GM19463 (cell line): Measurements from ENCODE around the gene GPR26.

Experiments
- ATAC-seq: cut with Tn5 transposase; IDR thresholded peaks from one replicate; pipeline ENCODE4 v1.9.1; 2021; ENCODE audit warnings: mild to moderate bottlenecking, moderate library complexity; ENCODE audit not compliant: unreplicated experiment

Gene GPR26, protein sequence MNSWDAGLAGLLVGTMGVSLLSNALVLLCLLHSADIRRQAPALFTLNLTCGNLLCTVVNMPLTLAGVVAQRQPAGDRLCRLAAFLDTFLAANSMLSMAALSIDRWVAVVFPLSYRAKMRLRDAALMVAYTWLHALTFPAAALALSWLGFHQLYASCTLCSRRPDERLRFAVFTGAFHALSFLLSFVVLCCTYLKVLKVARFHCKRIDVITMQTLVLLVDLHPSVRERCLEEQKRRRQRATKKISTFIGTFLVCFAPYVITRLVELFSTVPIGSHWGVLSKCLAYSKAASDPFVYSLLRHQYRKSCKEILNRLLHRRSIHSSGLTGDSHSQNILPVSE

DNA sequence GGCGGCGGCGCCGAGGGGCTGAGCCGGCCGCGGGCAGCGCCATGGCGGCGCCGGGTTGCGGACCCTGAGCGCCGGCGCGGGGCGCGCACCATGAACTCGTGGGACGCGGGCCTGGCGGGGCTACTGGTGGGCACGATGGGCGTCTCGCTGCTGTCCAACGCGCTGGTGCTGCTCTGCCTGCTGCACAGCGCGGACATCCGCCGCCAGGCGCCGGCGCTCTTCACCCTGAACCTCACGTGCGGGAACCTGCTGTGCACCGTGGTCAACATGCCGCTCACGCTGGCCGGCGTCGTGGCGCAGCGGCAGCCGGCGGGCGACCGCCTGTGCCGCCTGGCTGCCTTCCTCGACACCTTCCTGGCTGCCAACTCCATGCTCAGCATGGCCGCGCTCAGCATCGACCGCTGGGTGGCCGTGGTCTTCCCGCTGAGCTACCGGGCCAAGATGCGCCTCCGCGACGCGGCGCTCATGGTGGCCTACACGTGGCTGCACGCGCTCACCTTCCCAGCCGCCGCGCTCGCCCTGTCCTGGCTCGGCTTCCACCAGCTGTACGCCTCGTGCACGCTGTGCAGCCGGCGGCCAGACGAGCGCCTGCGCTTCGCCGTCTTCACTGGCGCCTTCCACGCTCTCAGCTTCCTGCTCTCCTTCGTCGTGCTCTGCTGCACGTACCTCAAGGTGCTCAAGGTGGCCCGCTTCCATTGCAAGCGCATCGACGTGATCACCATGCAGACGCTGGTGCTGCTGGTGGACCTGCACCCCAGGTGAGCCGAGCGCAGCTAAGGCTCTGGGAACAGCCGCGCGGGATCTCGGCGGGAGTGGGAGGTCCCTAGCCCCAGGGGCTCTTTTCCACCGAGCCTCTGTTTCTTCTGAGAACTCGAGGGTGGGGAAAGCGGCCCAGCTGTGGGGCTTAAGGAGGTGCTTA is at the start of gene GPR26:
Gene GPR26, plus strand, starts transcription at position 38 of the 919 bp plus-strand sequence. Its CDS starts 53 bp downstream, at position 91.
- ATAC-seq = no peak

DNA sequence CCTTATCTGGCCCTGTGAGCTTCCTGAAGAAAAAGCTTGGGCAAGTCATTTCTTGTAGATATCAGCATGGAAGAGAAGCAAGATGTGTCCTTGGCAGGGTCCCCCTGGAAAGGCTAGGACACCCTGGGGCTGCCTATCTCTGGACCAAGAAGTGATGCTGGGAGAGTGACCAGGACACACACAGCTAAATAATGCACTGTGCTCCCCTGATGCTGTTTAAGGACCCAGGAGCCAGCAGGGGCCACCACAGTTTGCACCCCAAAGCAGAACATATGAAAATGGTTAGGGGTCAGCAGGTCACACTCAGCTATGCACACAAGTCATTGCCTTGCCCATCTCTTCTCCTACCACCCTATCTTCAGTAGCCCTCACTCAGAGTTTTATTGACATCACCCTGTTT is 47.9 kb upstream of the GPR26 start:
- no peak for ATAC-seq

DNA sequence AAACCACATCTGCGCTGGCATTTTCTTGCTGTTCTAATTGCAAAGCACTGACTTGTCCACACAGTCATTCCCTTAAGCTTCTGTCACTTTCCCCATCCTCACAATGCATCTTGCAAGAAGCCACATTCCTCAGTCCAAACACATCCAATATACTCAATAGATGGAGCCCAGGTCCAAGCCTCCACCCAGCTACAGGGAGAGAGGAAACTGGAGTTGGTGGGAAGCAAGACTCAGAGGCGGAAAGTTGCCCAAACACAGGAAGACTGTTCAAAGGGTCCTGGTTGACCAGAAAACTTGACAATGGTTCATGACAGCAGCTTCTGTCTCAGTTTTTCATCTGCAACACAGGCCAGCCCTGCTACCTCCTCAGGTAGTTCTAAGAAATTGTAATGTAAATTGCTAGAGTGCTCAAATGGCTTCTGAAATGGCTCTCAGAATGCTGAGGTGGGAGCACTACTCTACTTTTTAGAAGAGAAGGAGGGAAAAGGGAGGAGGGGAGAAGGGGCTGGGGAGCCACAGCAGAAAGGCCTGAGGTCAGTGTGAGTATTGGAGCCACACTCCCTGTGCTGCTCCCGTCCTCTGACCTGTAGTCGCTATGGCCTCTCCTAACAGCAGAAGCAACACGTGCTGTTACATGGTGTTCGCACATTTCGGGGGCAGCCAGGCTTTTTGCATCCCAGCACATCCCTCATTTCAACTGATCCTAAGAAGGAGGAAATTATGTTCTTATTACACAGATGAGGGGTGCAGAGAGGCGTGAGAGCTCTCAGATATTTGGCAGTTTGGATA is 46.9 kb upstream of the GPR26 start:
- ATAC-seq = no peak

DNA sequence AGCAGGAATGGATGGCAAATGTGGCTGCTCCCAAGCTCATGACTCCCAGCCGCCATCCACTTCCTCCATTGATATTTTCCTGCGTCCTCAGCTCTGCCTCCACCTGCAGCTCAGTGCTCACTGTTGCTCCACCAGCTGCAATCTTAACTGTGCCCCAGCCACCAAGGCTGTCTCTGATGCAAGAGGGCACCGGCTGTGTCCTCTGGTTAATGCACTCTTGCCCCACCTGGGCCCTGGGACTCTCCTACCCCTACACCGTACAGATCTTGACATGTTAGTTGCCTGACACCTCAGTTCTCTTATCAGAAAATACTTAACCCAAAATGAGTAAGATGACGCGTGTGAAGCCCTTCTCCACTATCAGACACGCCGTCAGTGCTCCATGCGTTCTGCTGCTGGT is 45.5 kb upstream of the GPR26 start:
- no peak for ATAC-seq

DNA sequence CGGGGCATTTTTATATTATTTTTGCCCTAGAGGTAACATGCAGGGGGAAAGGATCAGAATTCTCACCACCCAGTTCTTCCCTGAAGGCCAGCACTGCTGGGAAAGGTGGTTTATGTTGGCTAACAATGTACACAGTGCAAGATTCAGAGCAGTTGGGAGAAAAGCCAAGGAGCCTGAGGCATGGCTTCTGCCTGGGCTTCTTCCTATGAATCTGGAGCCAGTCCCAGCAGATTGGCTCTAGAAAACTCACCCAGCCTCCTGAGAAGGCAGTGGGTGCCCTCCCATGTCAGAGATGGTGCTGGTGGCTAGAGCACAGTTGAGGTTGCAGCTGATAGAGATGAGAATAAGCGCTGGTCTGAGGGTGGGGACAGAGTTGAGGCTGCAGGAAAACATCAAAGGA is 44.7 kb upstream of the GPR26 start:
- no peak for ATAC-seq

DNA sequence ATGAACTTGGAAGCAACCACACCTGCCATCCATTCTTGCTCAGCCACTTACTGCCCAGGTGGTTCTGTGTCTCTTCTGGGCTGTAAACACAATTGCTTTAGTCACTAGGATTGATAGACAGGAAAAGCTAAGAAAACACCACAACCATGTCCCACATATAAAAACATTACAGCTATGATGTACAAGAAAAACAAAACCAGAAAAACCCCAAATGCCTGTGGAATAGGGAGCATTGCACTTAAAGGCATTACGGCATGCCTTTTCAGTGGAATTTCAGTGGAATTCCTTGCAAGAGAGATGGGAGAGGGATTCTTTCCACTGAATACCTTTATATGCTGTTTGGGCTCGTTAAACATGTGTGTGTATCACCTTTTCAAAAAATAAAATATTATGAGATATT is 44.2 kb upstream of the GPR26 start:
- ATAC-seq = no peak

DNA sequence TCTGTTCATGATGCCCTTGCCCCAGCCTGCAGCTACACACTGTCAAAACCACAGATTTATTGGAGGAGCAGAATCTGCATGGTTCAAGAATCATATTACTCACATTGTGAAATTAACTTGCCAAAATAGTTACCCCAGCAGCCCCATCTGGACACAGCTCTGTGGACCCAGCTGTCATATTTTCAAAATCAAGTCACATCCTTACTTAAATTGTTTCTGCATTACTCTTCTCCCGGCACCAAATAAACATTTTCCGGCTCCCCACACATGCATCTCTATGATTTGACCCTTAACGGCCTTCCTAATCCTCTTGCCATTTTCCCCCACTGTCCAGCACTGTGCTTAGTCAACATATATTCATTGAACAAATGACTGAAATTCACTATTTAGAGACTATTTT is 43.8 kb upstream of the GPR26 start:
- ATAC-seq = no peak

DNA sequence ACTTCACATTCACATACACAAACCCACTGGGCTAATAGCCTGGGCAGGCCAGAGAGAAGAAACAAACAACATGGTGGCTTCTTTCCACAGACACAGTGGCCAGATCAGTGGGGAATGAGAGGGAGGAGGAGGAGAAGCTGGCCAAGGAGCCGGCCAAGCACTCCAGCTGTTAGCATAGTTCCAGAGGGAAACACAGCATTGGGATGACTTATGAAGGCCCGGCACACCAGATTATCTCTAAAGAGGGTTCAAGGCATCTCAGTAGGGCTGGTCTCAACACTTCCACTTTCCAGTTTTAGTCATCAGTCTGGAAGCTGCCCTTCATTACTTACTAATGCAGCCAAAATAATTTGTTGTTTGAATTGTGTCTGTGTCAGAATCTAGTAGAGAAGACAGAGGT is 42.1 kb upstream of the GPR26 start:
- ATAC-seq = no peak

DNA sequence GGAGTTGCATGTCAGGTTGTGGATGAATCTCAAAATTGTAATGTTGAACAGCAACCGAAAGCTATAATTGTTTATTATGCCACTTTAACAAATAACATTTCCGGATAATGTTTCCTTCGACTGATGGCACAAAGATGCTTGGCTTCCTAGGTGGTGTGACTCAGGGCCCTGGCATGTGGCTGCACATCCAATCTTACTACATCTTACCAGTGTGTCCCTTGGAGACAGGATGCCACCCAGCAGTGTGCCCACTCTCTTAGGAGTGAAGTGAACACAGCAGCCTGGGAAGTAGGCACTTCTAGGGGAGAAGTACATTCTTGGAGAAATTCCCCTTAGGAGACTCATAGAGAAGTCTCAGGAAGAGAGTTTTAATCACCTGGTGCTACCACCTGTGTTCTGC is 33.0 kb upstream of the GPR26 start:
- no peak for ATAC-seq

DNA sequence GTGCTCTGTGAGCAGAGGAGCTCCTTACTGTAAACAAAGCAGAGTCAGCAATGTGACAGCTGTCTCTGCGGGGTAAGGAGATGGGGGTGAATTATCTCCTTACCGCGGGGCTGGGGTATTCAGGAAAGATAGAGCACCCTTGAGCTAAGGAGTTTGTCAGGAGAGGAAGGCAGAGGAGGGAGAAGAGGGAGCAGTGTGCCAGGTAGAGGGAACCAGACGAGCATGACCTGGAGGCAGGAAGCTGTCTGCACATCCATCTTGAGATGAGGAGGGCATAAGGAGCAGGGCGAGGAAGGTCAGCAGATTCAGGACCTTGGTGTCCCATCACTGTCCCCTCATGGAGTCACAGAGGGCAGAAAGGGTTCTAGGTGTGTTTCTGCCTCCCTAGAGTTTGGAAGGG is 32.5 kb upstream of the GPR26 start:
- ATAC-seq = no peak

DNA sequence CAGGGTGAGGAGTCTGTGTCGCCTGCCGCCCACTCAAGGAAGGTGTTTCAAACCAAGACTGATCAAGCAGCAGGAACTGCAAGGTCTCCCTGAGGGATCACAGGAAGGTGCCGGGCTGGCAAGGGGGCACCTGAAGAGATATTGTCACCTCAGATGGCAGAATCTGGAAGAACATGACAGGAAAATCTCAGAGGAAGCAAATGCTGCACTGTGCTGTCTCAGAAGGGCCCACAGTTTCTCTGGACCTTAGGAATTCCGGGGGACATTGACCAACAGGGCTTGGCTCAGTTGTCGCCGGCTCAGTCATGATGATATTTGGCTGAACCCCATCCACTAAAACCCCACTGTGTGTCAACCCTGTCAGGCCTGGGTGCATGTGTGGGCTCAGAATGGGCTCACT is 31.9 kb upstream of the GPR26 start:
- no peak for ATAC-seq

DNA sequence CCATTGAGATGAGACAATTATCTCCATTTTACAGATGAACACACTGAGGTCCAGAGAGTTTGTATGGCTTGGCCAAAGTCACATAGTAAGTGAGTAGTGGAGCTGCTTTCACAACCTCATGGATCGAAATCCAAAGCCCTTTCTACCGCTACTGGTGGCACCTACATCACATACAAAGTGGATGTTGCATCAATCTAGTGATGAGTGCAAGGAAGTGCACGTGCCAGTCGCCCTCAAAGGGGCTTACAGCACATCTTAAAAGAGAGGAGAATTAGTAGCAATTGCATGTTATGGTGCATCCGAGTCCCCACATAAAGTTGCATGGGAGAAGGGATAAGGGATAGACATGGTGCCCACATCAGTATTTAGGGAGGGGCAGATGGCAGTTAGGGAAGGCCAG is 31.0 kb upstream of the GPR26 start:
- ATAC-seq = no peak

DNA sequence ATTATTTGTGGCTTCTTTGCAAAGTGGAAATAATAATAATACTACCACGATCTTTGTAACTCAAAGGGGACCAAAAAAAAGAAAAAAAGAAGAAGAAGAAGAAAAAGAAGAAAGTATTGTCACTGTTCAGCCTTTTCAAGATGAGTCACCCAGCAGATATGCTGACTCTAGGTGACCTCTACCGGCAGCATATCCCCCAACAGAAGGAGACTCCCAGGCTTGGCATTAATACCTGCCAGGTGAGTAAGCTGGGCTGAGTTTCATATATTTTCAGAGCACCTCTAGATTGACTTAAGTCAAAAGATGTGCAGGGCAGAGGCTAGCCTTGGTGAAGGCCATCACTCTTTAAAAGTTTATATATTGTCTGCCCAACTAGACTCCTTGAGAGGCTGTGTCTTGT is 30.4 kb upstream of the GPR26 start:
- ATAC-seq = no peak

DNA sequence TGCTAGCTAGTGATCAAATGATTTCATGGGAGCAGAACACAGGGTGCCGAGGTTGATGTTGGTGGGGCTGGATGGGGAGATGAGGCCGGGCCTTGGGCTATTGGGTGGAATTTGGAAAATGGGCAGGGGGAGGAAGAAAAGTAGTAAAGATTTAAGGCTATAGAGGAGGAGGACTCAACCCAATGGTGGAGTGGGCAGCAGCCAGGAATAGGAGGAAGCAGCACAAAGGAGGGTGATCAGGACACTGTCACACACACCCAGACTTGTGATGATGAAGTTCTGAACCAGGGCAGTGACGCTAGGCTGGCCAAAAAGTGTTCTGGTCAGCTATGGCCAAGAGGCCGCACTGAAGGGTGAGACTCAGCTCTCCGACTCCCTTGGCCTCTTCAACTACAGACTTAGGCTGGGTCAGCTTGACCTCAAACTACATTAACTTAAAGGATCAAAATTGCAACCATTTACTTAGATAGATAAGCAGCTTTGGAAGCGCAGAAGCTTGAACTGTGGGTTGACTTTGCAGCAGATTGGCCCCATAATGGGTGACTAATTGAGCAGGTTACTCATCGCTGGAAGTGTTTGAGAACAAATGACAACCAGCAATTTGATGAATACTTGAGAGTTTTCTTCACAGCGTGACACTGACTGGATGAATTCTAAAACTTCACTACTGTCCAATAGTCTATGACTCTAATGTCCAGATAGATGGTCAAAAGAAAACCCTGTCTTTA is 29.4 kb upstream of the GPR26 start:
- no peak for ATAC-seq

DNA sequence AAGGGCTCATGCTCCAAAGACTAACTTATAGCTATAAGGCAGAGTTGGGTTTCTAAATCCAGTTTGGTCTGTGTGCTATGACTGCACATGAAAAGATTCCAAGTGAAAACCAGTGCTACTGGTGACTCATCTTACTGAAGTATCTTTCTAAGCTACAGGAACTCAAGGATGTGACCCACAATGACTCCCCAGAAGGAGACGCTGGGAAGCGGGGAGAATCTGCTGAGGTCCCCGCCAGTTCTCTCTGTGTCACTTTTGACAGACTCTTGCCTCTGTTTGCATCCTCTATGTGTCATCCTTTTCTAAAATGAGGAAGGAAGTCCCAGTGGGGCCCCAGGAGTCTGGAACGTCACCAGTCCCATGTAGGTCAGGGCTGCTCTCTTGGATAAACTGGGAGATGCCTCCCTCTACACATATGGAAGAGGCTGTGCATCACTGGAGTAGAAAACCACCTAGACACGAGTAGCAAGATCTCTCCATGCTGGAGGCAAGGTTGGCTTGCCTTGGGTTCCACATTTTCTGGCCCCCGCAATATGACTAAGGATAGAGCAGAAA is 28.8 kb upstream of the GPR26 start:
- ATAC-seq = no peak

DNA sequence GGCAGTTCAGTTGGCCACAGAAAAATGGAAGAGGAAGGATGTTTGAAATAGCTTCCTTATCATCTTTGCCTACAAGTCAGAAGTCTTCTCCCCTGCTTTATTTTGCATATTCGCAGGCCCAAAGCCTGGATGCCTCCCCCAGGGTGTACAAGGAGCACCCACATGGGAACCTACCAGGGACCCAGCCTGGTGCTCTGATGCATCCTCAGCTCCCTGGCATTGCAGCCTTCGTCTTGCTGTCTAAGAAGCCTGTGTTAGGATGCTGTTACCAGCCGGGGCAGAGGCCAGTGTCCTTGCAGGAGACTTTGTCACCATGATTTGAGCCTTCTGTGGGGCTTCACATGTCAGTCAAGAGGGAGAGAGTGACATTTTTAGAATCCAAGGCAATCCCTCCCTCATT is 27.0 kb upstream of the GPR26 start:
- no peak for ATAC-seq

DNA sequence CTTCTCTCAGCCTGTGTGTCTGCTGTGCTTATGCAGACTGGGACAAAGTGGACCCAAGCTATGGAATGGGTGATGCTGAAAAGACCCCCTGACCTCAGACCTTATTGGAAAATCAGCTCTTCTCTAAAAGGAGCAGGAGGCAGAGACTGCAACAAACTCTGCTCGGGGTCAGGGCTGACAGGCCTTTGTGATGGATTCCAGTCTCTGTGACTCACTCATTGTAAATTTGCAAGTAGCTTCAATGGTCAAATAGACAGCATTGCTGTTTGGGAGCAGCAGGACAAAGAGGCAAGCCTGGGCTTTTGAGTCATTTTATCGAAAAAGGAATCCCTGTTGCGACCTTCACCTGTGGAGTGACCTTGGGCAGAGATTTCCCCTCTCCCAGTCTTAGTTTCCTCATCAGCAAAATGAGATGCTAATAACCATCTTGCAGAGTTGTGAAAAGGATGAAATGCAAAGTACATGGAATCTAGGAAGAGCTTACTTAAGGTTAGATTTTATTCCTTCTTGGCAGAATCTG is 26.1 kb upstream of the GPR26 start:
- no peak for ATAC-seq

DNA sequence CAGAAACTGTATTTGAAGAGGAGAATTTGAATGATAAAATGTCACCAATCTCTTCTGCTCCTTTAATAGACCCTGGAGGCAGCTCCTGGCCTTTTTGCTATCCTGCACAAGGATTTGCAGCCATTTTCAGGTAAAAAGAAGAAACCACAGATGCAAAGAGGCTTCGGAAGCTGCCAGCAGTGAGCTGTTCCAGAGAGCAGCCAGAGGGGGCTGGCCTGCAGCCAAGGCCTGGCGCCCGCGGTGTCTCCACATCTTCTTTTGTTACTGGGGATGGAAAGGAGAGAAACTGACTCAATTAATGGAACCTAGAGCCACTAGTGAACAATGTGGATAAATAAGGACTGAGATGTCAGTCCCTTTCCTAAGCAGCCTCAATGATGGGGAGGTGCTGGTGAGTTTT is 23.9 kb upstream of the GPR26 start:
- no peak for ATAC-seq

DNA sequence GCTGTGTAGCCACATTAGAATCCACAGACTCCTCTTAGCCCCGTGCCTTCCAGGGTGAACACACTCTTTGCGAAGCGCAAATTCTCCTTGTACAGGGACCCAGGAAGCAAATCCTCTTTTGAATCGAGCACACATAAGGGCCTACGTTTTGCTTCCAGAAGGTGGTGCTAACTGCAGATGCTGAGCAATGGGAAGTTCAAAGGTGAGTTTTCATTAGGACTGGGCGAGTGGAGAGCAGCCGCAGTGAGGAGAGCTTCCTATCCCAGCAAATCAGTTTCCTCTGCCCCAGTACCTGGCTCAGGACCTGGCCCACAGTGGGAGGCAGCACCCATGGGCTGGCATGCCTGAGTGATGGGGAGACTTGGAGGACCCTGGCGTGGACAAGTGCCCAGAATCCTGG is 23.5 kb upstream of the GPR26 start:
- ATAC-seq = no peak

DNA sequence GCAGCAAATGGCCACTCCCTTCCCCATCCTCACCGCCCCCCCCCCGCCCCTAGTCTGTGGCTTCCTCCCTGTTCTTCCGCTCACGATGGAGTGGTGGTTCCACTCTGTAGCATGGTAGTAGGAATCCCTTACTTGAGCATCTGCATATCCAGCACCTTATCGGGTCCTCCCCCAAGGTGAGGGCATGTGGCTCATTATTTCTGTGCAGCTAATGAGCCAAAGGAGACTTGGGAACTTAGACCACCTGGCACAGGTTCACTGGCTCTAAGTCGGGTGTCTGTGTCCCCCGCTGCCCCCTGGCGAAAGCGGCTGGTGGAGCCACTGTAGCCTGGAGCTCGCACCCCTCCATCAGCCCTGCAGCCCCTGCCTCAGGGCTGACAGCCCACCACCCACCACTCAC is 22.8 kb upstream of the GPR26 start:
- no peak for ATAC-seq
